Hematopoietic multipotent progenitor cell treated with erythropoietin and hydrocortisone succinate and interleukin-3 and kit ligand, for 17 days (in vitro differentiated cells): Measurements from ENCODE around the gene CTNNA3.

Source experiments
- DNase-seq: peaks from one replicate; pipeline ENCODE4 v3.0.0-alpha.2; 2015; ENCODE audit warnings: low spot score

Gene CTNNA3

DNA sequence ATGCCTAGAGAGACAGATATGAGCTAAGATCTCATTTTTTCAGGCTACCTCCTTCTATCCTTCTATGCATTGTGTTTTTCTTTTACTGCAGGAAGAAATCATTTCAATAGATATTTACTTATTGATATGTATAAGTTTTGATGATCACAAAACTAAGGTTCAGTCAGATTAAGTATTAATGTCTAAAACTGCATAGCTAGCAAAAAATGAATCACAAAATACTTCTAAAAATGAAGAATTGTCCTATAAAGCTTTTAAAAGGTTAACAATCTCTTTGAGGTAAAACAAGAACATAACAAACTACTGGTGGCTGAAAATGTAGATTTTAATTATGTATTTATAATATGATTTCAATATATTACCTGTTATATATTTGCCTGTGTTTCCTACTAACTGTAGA, 1403.1 kb downstream of the CTNNA3 start:
- DNase-seq: no peak

DNA sequence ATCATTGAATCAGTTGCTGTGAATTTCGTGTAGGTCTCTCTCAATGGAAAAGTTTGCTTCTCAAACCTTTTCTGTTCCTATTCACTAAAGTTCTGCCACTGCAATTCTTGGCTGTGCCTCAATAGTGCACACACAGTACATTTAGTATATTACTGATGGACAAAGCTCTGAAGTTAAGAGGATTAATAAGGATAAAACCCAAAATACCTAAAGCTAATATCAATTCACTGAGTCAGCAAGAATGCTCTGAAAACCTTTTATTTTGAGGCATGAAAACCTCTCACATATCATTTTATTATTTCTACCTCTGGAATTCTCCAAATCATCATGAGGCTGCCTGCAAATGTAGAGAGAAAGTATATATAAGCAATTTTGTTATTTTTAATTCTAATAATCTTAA, 1403.5 kb downstream of the CTNNA3 start:
- DNase-seq: no peak

DNA sequence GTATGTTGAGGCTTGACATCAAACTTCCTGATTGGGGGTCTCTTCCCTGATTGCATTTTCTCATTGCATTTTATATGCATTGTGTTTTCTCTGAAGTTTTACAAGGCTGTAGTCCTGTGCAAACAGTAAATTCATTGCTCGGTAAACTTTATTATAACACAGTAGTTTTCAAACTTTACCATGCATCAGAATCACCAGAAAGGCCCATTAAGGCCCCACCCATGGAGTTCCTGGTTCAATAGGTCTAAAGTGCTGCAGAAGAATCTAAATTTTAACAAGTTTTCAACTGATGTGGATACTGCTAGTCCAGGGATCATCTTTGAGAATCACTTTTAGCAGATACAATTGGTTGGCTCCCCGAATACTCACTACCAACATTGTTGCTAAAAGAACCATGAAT, 1404.9 kb downstream of the CTNNA3 start:
- no peak for DNase-seq

DNA sequence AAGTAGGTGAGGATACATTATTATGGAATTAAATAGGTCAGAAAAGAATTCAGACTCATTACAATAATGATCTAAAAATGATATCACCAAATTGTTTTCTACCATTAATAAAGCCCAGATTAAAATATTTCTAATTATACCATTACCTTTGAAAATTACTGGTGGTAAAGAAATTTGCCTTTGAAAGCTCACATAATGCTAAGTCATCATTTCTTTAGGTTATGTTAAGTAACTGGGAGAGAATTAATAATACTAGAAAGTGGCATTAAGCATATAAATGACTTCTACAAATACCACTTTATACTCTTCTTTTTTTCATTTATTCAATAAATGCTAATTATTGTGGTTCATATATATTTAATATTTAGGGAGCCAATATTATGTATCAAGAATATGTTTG, 1411.4 kb downstream of the CTNNA3 start:
- DNase-seq: no peak

DNA sequence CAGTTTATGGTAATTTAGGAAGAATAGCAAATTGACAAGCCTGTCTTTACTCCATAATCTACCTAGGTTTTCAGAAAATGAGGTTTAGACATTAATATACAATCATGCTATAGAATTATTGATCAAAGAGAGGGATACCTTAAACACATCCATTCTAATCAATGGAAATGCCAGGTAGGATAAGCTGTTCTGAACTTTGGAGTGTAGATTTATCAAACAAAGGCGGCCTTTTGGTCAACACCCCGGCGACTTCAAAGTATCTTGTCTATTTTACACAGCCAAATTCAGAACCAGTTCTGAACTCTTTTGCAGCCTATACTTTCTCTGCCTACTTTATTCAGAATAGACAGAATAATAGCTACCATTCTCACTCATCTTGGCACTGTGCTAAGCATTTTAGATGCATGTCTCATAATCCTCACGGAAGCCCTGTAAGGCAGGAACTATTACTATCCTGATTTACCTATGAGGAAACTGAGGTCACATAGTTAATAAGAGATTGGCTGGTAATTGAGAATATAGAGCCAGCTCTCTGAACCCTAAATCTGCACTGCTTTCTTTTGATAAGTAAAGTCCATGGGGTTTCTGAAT, 1412.0 kb downstream of the CTNNA3 start:
- no peak for DNase-seq

DNA sequence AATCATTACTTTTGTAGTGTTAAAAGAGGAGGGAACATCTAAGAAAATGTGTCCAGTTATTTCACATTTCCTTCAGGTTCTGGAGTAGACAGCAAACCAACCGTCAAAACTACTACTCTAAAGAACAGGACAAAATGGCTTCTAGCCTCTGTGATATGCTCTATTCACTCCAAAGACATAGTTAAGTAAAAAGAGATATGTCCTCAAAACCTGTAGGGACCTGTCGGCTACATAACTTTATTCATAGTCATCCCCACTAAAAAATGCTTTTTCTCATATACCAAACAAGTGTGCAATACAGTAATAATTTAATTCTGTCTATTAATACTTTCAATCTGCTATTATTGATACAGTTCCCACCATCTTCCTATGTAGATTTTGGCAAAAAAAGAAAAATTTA, 1412.9 kb downstream of the CTNNA3 start:
- no peak for DNase-seq

DNA sequence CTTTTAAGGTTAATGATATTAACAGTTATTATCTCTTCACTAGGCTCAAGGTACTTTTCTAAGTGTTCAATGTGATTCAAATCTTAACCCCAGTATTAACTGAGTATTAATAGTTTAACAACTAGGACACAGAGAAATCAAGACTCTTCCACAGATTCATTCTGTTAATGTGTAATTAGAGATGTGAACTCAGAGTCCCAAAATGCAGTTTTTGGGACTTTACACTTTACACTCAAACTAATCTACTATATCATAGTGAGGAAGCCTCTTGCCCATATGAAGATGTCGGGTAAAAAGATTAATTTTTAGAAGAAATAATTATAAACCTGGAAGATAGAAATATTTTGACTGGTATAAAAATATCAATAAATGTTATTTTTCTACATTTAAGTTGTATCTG, 1414.7 kb downstream of the CTNNA3 start:
- no peak for DNase-seq

DNA sequence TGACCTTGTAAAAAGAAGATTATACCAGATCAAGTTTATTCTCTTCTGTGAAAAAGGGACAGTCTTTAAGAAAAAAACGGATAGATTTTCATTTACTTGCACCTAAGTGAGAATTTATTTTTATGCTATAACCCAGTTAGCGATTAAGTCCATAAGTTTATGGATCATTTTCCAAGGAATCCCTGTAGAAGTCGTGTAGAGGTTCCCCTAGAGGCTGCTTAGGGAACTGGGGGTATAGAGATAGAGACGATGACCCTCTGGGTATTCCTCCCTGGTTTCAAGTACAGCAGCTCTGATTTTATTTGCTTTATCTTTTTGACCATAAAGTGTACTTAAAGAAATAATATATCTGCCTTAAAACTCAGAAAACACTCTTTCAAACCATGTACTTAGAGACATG, 1418.5 kb downstream of the CTNNA3 start:
- DNase-seq: no peak

DNA sequence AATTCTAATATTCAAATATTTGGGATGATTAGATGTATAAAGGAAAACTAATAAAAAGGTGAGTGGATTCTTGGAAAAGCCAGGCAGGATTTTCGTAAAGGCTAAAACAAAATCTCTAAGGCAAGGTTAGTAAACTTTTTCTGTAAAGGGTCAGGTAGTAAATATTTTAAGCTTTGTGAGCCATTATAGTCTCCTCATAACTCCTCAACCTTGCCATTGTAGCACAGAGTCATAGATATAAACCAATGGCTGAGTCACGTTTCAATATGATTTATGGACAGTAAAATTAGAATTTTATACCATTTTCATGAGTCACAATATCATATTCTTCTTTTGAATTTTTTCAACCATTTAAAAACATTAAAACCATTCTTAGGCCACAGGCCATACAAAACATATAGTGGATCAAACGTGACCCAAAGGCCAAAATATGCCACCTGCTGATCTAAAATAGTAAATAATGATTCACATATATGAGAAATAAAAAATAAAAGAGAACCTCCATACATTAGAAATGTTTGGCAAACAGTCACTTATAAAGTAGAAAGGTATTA, 1422.0 kb downstream of the CTNNA3 start:
- no peak for DNase-seq

DNA sequence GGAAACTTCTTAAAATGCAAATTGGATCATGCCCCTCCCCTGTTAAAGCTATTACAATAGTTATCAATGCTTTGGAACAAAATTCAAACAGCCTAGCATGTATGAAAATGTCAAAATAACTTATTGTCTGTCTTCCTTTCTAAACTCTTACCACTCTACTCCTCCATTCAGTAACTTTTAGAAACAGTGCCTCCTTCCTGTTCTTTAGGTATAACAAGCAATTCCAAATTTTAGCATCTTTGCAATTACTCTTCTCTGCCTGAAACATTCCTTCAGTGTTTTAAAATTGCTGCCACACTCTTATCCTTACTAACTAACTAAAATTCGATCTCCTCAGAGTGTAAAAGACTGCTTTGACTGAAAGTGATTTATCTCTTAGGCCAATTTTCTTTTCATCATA, 1430.6 kb downstream of the CTNNA3 start:
- no peak for DNase-seq

DNA sequence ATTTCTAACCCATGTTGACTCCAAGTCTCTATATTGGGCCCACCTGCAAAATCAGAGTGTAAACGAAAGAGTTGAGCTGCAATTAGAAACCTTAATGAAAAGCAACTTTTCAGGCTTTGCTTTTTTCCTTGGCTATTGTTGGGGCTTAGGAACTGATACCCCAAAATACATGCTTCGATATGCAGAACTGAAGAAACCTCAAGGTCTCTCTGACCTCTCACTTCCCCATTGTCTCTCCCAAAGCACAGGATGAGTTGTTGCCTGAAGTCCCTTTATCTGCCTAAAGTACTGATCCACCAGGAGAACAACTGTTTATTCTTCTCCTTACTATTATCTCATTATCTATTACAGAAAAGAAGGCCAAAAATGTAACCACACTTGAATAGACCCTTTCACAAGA, 1436.2 kb downstream of the CTNNA3 start:
- no peak for DNase-seq

DNA sequence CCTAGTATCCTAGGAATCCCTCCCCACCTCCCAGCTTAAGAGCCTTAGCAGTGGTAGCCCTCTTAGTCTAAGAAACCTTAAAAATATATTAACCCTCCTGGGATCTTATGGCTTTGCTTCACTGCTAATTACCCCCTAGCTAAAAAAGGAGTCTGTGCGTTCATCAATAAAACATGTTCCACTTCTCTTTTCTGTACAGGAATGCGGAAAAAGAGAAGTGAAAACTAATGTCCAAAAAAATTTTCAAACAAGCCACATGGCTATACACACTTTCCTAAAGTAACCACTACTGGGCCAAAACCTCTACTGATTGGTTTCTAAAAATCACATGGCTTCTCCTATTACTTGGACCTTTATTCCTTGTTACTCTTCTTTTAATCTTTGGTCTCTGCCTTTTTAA, 1437.3 kb downstream of the CTNNA3 start:
- DNase-seq: no peak

DNA sequence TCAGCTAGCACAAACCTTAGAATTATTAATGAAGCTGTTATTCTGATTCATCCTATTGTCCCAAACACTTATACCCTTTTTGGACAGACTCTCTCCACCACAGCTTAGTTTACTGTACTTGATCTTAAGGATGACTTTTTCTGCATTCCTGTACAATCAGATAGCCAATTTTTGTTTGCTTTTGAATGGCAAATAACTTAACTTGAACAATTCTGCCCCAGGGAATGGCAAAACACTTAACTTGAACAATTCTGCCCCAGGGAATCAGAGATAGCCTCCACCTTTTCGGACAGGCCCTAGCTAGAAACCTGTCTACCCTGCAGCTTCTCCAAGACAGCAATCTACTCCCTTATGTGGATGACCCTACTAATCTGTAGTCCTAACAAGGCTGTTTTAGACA, 1438.2 kb downstream of the CTNNA3 start:
- DNase-seq: no peak

DNA sequence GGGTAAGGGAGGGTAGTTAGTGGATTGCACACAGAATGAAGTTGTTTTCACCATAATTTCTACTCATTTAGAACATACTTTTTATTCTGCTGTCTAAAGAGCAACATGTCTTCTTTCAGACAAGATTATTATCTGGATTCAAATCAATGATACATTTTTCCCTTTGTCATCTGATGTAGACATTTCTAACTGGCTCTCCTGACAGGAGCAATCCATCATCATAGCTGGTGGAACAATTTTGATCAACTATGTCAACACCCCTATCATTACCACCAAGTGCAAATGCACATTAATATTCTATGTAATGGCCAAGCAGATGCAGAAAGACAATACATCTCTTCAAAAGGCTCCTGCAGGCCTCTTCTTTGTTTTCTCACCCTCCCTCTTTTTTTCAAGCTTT, 1443.0 kb downstream of the CTNNA3 start:
- no peak for DNase-seq

DNA sequence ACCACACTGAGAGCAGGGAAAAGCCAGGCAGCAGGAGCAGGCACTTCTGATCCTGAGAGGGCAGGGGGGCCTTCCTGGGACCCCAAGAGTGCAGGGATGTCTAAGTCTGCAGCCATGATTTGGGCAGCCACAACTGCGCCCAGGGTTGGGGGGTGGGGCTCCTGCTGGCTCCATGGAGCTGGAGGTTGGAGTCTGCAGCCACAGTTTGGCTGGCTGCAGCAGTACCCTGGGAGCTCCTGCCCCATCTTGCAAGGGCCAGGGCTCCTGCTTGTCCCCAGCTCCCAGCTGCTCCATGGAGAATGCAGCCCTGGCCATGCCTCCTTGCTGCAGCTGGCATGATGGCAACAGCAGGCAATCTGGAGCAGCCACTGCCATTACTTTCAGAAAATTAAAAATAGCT, 1449.8 kb downstream of the CTNNA3 start:
- DNase-seq: no peak

DNA sequence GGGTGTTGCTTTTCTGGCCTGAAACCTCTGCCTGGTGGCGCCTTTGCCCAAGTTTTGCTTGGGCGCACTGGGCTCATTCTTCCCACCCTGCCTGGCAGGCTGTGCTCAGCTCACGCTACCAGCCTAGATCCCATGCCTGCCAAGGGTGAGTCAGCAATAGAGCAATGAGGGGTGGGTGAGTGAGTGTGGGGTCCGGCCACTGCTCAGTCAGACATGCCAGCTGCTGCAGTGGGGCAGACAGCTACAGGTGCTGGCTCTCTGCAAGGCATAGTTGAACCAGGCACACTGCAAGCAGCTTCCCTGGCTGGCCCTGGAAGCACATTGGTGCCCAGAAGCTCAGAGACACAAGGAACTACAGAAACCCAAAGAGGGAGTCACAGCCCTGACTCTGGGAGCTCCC, 1451.0 kb downstream of the CTNNA3 start:
- DNase-seq: no peak

DNA sequence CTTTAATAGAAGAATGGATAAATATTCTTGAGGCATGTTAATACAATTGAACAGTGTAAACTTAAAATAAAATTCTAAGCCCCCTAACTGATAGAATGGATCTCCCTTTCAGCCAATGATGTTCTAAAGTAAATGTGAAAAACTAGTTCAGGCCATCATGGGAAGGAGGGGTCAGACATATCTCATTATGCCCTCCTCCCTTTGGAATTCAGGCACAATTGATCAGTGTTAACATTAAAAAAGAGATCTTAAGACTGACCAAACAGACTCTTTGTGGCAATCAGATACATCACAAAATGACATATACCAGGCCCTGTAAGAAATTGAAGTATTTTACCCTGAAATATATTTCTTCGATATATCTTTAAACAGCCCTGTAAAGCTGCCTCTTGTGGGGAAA, 1453.1 kb downstream of the CTNNA3 start:
- DNase-seq: no peak

DNA sequence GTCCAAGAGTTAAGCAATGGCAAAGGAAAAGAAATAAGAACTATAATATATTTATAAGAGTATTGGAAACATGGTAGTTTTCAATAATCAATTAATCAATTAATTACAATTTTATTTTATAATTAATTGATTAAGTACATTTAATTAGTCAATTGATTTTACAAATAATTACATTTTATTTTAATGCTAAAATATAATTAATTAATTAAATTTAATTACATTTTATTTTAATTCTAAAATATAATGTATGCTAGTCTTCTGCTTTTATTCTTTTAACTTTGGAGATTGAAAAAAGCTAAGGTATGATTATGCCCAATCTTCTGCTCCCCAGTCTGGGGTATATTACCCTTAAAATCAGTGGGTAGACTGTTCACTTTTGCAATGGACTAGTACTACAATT, 1456.9 kb downstream of the CTNNA3 start:
- DNase-seq: no peak

DNA sequence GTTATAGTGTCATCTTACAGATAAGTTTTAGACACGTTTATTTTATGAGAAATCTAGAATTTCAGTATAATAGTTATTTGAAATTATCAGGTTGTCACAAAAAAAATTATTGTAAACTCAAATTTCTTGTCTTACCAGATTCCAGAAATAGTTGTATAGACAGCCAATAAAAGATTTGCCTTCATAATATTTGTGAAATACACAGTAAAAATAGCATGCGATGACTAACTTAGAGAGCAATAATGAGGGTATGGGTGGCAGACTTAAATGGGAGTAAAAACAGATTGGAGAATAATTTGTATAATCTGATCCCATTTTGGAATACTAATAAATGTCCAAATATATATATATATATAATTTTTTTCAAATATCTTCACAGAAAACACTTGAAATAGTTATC, 1457.7 kb downstream of the CTNNA3 start:
- DNase-seq: no peak

DNA sequence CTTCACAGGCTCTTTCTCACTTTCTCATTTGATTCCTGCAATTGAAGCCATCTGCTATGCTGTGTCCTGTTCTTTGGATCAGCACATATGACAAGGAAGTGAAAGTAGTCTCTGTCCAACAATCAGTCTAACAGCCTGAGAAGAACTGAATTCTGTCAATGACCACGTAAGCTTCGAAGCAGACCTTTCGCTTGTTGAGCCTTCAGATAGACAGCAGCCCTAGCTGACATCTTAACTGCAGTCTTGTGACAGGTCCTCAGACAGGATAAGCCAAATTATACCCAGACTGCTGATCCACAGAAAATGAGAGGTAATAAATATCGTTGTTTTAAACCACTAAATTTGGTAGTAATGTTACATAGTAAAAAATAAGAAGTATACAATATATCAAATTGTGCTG, 1461.1 kb downstream of the CTNNA3 start:
- no peak for DNase-seq

DNA sequence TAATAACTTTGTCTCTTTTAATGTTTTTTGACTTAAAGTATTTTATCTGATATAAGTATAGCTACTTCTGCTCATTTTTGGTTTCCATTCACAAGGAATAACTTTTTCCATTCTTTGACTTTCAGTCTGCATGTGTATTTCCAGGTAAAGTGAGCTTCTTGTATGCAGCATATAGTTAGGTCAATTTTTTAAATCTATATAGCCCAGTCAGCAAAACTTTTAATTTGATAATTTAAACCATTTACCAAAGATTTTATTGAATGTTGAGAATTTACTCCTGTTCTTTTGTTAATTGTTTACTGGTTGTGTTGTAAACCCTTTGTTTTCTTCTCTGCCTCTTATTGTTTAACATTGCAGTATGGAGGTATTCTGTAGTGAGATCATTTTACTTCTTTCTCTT, 1467.1 kb downstream of the CTNNA3 start:
- no peak for DNase-seq

DNA sequence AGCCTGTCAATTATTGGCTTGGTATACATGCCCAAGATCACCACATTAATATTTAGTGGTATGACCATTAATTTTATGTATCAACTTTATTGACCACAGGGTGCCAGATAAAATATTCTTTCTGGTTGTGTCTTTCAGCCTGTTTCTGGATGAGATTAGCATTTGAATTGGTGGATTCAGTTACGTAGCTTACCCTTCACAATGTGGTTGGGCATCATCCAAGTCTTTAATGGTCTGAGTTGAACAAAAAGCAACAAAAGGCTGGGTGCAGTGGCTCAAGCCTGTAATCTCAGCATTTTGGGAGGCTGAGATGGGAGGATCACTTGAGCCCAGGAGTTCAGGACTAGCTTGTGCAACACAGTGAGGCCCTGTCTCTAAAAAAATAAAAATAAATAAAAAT, 1472.3 kb downstream of the CTNNA3 start:
- no peak for DNase-seq

DNA sequence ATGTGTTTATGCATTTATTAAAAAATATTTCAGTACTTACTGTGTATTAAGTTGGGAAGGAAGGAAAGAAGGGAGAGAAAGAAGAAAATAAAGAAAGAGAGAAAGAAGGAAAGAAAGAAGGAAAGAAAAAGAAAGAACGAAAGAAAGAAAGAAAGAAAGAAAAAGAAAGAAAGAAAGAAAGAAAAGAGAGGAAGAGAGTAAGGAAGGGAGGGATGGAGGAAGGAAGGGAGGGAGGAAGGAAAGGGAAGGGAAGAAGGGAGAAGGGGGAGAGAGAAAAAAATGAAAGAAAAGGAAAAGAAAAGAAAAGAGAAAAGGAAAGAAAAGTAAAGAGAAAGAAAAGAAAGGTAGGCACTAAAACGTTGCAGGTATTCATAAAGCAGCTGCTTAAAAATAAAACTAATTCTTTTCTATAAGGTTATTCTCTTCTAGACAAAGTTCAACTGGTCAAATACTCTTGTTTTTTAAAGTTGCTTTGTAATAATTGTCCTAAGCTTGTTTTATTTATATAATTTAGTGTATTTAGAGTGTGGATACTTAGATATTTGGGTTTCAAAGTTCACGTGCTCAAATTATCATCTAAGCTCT, 1473.4 kb downstream of the CTNNA3 start:
- no peak for DNase-seq

DNA sequence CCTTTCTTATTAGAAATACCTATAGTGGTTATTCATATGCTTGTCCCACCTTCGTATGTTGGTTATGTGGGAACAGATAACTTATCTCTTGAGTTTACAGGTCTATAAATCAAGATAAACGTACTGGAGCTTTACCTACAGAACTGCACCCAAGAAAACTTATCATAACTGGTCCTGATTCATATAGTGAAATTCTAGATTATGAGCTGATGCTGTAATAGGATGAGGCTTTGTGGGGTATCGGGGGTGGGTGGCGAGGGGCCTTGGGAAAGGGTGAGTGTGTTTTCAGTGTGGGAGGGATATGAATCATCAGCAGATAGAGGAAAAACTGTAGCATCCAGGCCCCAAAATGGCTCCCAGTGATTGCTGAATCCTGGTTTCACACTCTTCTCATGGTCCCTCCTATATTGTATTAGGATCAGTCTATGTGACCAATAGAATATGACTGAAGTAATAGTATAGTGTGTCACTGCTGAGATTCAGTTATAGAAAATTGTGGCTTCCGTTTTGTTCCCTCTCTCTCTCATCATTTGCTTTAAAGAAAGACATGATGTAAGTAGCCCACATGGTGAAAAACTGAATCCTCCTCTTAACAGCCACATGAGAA, 1476.9 kb downstream of the CTNNA3 start:
- no peak for DNase-seq
